KBM-7 (cell line): ENCODE results near the gene MRPL1.
"Not testable (repeated sequence)": the region's sequence is repeated elsewhere in the genome, so short reads cannot be mapped to it uniquely, and the experiment has no call there.

ENCODE experiments used
- DNase-seq: peaks from one replicate; pipeline ENCODE4 v3.0.0-alpha.2; 2015
- in situ Hi-C: fragments of 300-500 bp; cut with MboI; formaldehyde crosslinking; loops from 2 replicates; pipeline ENCODE4 v1.14.3; 2020; ENCODE audit warnings: low sequenced_read_pairs, low pct_unique_long_range_greater_than_20kb, mixed read lengths

The MRPL1 gene

GRCh38 chr4:77905651-77906263, 43.1 kb downstream of the MRPL1 start:
- DNase-seq: no peak
- in situ Hi-C loops: no loop called here

DNA sequence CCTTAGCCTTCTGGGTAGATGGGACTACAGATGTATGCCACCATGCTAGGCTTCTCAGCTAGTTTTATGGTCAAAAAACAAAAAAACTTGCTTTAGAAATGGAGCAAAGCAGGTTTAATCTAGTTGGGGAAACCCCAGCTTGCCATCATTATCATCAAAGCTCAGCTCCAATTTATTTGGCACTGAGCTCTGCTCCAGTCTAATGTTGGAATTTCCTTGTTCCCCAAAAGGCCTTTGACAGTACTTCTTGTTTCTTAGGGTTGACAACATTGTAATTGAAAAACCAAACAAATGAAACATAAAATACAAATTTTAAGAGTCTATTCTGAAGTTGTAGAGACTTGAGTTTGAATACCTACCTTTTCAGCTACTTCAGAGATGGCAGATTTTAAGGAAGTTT, 48.0 kb downstream of the MRPL1 start:
- no peak for DNase-seq
- in situ Hi-C loops: no loop called here

DNA sequence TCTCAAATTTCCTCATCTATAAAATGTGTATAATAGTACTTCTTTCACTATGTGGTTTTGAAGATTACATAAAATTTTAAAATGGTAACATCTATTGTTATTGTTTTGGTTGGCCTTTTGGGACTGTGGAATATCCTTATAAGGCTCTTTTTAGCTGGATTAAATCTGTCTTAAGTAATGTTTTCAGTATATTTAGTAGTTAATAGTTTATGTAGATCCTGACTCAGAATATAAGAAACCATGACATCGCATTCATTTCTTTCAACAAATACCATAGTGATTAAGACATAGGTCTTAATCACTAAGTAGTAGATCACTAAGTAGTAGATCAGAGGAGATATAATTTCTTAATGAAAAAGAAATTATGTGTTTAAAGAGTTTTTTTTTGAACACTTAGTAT, 48.5 kb downstream of the MRPL1 start:
- in situ Hi-C loops: no loop called here
- no peak for DNase-seq

GRCh38 chr4:77911842-77912450, 49.3 kb downstream of the MRPL1 start:
- DNase-seq: no peak
- in situ Hi-C loops: no loop called here

DNA sequence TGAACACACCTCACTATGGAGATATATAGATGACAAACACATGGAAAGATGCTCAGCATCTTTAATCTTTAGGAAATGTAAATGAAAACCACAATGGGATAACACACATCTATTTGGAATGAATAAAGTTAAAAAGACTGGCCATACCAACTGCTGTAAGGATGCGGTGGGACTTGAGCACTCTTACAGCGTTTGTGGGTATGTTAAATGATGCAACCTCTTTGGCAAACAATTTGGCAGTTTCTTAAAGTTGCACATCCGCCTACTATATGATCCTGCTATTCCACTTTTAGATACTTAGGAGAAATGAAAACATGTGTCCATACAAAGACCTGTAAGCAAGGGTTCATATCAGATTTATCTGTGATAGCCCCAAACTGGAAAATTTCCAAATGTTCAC, 50.7 kb downstream of the MRPL1 start:
- no peak for DNase-seq
- in situ Hi-C loops: no loop called here

DNA sequence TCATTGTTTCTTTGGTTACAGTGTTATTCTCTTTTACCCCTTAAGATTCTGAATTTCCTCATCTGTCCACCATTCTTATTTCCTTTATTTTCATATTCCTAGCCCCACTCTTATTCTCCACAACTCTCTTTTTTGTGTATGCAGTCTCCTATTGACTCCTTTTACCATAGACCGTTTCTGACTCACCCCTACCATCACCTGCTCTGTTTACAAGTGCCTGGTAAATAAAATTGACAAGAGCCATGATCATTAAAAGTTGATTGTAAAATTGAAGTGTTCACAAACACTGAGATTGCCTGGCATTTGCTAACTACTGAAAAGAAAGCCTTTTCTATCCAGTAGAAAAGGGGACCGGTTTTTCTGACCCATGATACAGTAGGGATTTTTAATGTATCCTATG, 54.4 kb downstream of the MRPL1 start:
- no peak for DNase-seq
- in situ Hi-C loops: no loop called here

- in situ Hi-C loops: no loop called here
These were observed 55.0 kb downstream of the MRPL1 start for GRCh38 chr4:77917601-77918000.

GRCh38 chr4:77920371-77920770, 57.7 kb downstream of the MRPL1 start:
- DNase-seq: peak; percentile 24
- in situ Hi-C loops: no loop called here

More at GRCh38 chr4:77917601-77918000, 55.0 kb downstream of the MRPL1 start:
- DNase-seq: no peak

DNA sequence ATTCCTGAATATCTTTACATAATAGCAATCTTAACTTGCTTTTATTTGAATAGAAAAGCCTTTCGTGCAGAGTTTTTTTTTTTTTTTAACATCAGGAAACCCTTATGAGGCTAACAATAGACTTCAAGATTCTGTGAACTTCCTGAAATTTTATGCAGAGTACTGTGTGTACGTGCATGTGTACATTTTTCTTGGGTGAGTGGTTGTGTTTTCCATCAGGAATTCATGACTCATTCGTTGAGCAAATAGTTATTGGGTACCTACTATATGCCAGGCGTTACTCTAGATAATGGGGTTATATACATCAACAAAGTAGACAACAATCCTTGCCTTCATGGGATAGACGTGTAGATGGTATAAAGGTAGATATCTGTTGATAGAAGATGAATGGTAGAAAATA, 59.1 kb downstream of the MRPL1 start:
- in situ Hi-C loops: no loop called here
- DNase-seq: peak; percentile 64

DNA sequence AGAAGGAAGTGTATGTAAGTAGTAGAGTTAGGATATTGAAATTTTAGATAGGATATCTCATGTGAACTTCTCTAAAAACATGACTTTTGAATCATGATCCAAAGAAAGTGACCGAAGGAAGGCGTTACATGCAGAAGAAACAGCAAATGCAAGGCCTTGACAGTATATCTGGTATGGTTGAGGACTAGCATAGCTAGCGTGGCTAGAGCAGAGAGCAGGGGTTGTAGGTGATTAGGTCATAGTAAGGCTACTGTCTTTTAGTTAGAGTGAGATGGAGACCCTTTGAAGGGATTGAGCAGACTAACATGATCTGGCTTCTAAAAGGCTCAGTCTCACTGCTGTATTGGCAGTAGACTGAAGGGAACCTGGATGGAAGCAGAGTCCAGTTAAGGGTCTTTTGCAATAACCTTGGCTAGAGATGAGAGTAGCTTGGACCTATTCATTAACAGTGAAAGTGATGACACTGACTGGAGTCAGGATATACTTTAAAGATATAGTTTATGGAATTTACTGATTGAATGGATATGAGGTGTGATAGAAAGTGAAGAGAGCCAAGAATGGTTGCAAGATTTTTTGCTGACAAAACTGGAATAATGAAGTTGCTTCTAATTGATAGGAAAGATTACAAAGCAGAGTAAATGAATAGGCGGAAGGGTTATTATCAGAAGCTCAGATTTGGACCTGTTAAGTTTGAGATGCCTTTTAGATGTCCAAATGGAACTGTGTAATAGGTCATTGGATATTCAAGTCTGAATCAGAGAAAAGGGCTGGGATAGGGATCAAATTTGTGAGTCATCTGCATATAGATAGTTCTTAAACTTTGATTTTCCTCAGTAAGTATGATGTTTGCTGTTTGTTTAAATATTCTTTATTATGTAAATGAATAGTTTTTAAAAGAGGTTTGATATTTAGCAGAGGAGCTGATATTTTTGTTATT, 59.8 kb downstream of the MRPL1 start:
- in situ Hi-C loops: no loop called here
- DNase-seq: no peak

- in situ Hi-C loops: no loop called here
- no peak for DNase-seq
These were observed 65.6 kb downstream of the MRPL1 start for GRCh38 chr4:77927991-77928925.

- no peak for DNase-seq
- in situ Hi-C loops: no loop called here
These were observed 67.6 kb downstream of the MRPL1 start for GRCh38 chr4:77930154-77930639.

DNA sequence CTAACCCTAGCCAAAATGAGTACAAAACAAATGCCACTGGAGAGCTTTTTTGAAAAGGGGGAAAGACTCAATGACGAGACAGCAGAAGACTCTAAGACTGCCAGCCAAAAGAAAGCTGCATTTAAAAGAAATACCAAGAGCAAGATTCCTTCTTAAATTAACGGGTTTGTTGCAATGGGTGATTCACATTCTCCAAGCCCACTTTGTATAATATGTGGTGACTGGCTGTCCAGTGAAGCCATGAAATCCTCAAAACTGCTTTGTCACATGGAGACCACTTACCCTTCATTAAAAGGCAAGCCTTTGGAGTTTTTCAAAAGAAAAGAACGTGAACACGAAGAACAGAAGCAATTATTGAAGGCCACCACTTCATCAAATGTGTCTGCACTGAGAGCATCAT, 68.2 kb downstream of the MRPL1 start:
- no peak for DNase-seq
- in situ Hi-C loops: no loop called here

DNA sequence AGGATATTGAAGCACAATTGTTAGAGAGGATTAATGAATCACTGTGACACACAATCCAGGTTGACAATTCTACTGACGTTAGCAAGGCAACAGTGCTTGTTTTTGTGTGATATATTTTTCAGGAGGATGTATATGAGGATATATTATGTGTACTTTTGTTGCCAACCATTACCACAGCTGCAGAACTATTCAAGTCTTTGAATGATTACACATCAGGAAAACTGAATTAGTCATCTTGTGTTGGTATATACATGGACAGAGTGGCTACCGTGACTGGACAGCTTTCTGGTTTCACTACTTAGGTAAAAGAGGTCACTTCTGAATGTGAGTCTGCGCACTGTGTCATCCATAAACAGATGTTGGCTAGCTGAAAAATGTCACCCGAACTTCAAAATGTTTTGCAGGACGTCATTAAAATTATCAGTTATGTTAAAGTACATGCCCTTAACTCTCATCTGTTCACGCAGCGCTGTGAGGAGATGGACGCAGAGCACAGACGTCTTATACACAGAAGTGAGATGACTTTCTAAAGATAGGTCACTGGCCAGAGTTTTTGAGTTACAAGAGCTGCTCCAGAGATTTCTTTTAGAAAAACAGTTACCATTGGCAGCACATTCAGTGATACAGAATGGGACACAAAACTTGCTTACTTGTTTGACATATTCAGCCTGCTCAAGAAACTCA, 69.0 kb downstream of the MRPL1 start:
- in situ Hi-C loops: no loop called here
- no peak for DNase-seq

- in situ Hi-C loops: no loop called here
- no peak for DNase-seq
These were observed 75.9 kb downstream of the MRPL1 start for GRCh38 chr4:77938560-77938959.

DNA sequence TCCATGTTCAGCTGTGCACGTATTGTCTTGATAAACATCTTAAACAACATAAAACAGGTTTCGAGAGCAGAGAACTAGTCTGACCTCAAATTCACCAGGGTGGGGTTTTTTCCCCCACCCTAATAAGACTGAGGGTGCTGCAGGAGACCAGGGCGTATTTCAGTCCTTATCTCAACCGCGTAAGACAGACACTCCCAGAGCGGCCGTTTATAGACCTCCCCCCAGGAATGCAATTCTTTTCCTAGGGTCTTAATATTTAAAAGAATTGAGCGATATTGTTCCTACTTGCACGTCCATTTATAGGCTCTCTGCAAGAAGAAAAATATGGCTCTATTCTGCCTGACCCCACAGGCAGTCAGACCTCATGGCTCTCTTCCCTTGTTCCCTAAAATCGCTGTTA, 83.3 kb downstream of the MRPL1 start:
- DNase-seq, in situ Hi-C loops: not testable (repeated sequence)

- in situ Hi-C loops: no loop called here
- no peak for DNase-seq
These were observed 87.6 kb downstream of the MRPL1 start for GRCh38 chr4:77950203-77950602.

DNA sequence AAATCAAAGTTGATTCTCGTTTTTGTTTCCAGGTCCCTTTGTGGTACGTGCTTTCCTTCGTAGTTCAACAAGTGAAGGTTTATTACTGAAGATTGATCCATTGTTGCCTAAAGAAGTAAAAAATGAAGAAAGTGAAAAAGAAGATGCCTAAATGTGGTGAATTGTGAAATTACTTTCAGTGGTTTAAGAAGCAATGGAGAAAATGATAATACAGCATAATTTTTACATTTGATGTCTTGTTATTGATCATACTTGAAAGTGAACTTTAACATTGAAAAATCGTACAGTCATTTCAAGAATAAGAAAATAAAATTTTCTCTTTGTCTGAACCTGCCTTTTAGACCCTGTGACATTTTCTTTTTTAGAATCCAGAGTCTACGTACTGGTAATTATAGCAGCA, 89.8 kb downstream of the MRPL1 start:
- in situ Hi-C loops: no loop called here
- DNase-seq: no peak

DNA sequence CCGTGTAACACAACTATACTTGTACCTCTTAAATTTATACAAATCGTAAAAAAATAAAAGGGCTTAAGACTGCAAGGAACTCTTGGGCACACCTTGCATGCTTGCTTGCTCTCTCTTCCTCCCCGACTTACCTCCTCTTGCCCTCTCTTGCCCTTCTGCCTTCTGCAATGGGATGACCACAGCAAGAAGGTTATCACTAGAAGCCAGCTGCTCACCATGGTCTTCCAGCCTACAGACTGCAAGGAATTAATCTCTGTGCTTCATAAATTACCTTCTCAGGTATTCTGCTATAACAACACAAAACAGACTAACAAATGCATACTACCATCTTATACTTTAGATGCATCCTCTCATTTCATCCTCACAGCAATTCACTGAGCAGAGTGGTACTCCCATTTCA, 92.1 kb downstream of the MRPL1 start:
- DNase-seq: no peak
- in situ Hi-C loops: no loop called here
